Sigmoid colon (tissue), 4 donors: ENCODE results near the gene KEAP1.

Experiments used
- CTCF ChIP-seq, 4 experiments: fragments of 450-650 bp in 3 of 4; fragments of 200-600 bp in 1 of 4; IDR thresholded peaks; one replicate each; pipeline ENCODE4 v1.5.1; 2016 to 2019; ENCODE audit warnings: antibody characterized with exemption in 4 of 4, mild to moderate bottlenecking in 3 of 4, moderate library complexity in 2 of 4
- EP300 ChIP-seq, 4 donors: sonication (generic); formaldehyde crosslinking; IDR thresholded peaks; one replicate each; pipeline ENCODE4 v1.6.1; 2017; ENCODE audit warnings: antibody characterized with exemption in 4 of 4
- POLR2A ChIP-seq, 2 donors: fragments of 450-650 bp; IDR thresholded peaks; one replicate each; pipeline ENCODE4 v1.6.1; 2016; ENCODE audit warnings: antibody characterized with exemption in 2 of 2, mild to moderate bottlenecking in 2 of 2, moderate library complexity in 2 of 2

- TF ChIP-seq CTCF (IDR thresholded peaks at IDR 0.05) (no peak), EP300 (IDR thresholded peaks at IDR 0.05) (no peak), POLR2A (IDR thresholded peaks at IDR 0.05) (no peak)
These were observed 1.1 kb downstream of the KEAP1 start for GRCh38 chr19:10501971-10502523.
